Epithelial cell of esophagus (primary cell): ENCODE data around the gene MED20.

Experiments
- DNase-seq: peaks from one replicate; pipeline ENCODE4 v3.0.0; 2010; ENCODE audit warnings: low read depth
- H3K4me3 ChIP-seq: 2 replicates; pipeline ENCODE4 v1.5.1; 2011; ENCODE audit warnings: mild to moderate bottlenecking, low read length, control low read depth
- TF ChIP-seq, protein P1 (sequence below): IDR thresholded peaks from 2 replicates; pipeline ENCODE4 v1.5.1; 2011; ENCODE audit warnings: low read depth, mild to moderate bottlenecking, low read length, control low read depth, inconsistent platforms; ENCODE audit not compliant: insufficient read depth; ENCODE audit errors: missing control alignments

MED20 gene

DNA sequence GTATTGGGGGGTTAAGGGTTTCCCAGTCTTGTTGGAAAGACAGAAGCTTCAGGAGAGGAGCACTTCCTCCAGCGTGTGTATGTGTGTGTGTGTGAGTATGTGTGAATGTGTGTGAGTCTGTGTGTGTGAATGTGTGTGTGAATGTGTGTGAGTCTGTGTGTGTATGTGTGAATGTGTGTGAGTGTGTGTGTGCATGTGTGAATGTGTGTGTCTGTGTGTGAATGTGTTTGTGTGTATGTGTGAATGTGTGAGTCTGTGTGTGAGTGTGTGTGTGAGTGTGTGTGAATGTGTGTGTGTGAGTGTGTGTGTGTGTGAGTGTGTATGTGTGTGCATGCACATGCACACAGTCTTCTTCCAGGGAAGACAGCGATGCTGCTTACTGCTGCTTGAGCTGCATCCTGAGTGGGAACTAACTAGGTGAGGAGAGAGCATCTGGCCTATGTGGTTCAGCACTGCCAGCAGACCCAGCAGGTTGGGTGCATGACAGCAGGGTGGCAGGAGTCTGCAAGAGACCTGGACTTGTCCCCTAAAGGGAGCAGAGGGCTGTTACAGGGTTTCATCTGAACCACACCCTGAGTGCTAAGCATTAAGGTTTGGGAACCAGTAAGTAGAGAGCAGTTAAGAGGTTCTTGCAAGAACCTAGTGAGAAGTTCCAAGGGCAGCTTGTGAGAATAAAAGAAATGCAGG, 43.4 kb upstream of the MED20 start:
- H3K4me3 ChIP-seq = no peak overlapping the region
- TF ChIP-seq, protein P1, sequence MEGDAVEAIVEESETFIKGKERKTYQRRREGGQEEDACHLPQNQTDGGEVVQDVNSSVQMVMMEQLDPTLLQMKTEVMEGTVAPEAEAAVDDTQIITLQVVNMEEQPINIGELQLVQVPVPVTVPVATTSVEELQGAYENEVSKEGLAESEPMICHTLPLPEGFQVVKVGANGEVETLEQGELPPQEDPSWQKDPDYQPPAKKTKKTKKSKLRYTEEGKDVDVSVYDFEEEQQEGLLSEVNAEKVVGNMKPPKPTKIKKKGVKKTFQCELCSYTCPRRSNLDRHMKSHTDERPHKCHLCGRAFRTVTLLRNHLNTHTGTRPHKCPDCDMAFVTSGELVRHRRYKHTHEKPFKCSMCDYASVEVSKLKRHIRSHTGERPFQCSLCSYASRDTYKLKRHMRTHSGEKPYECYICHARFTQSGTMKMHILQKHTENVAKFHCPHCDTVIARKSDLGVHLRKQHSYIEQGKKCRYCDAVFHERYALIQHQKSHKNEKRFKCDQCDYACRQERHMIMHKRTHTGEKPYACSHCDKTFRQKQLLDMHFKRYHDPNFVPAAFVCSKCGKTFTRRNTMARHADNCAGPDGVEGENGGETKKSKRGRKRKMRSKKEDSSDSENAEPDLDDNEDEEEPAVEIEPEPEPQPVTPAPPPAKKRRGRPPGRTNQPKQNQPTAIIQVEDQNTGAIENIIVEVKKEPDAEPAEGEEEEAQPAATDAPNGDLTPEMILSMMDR = no peak
- DNase-seq = no peak

DNA sequence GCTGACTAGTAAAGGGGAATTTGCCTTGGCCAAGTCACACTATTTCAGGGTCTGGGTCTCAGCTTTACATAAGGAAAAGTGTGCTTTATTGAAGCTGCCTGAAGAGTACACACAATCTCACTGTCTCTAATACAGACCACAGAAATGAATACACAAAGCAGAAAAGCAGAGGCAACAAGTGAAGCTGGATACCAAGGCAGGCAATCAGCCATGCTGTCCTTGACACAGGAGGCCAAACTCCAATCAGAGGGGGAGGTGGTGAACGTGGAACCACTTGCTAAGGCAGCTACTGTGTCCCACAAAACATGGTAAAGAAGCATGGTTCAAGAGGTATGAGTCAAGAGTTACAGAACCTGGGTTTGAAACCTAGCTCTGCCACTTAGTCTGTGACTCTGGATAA, 42.4 kb upstream of the MED20 start:
- DNase-seq = no peak
- TF ChIP-seq, protein P1 = no peak

DNA sequence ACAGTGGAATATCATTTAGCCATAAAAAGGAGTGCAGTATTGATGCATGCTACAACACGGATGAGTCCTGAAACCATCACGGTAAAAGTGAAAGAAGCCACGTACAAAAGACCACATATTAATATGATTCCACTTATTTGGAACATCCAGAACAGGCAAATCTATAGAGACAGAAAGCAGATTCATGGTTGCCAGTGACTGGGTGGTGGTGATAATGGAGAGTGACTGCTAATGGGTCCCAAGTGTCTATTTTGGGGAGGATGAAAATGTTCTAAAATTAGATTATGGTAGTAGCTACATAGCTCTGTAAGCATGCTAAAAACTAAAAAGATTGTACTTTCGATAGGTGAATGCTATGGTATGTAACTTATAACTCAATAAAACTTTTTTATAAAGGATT, 39.1 kb upstream of the MED20 start:
- TF ChIP-seq, protein P1 = no peak
- DNase-seq = no peak

More for the DNA sequence above, 42.4 kb upstream of the MED20 start:
- H3K4me3 ChIP-seq = no peak overlapping the region

DNA sequence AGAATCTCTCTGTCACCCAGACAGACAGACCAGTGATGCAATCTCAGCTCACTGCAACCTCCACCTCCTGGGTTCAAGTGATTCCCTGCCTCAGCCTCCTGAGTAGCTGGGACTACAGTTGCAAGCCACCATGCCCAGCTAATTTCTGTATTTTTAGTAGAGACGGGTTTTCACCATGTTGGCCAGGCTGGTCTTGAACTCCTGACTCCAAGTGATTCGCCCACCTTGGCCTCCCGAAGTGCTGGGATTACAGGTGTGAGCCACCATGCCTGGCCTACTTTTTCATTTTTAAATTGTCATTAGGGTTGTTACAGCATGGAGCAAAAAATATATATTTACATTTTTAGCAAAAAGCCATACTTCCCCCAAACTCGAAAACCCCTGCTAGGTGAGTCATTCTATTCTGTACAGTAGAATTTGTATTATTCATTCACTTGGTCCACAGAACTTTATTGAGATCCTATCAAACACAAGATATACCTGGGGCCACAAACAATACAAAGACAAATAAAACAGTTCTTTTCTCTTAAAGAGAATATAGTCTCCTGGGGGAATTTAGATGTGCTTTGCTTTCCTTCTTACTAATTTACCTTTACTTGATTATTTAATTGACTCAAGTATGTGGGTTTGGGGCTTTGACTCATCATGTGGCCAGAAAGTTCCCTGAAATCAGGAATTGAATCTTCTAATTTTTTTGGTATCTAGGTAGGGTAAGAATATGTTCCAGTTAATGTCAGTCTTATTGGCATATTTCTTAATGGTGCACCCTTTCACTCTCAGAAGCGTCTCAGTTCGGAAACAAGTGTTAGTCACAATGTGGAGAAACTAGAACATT, 37.3 kb upstream of the MED20 start:
- DNase-seq = no peak
- TF ChIP-seq, protein P1 = no peak
- H3K4me3 ChIP-seq = no peak overlapping the region

More for the DNA sequence above, 39.1 kb upstream of the MED20 start:
- H3K4me3 ChIP-seq = no peak overlapping the region

DNA sequence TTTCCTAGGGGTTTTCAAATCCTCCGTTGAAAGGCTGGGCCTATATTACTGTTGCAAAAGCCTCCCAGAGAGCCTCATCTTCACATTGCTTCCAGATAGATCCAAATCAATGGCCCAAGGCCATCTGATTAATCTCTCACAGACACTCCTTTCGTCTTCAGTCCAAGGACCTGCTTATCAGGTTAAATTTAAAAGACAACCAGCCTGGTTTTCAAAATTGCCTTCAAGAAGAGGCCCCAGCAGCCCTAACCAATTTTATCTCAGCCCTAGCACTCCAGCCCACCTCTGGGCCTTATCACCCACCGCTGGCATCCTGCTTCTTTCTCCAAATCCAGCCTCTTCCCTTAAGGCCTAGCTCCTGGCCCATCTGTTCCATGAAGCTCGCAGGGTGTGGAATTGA, 36.2 kb upstream of the MED20 start:
- TF ChIP-seq, protein P1 = no peak
- no peak for DNase-seq
- H3K4me3 ChIP-seq = no peak overlapping the region

DNA sequence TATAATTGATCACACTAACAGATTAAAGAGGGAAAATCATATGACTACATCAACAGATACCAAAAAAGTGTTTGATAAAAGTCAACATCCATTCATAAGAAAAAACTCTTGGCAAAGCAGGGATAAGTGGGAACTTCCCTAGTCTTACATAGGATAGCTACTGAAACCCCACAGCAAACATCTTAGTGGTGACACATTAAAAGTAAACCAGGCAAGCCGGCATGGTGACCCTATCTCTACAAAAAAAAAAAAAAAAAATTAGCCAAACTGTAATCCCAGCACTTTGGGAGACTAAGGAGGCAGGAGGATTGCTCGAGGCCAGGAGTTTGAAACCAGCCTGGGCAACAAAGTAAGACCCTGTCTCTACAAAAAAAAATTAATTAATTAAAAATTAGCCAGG, 34.5 kb upstream of the MED20 start:
- TF ChIP-seq, protein P1 = no peak
- no peak overlapping the region for H3K4me3 ChIP-seq
- no peak for DNase-seq
